KG1 (cell line): Measurements from ENCODE around the gene WDR89.
A peak's percentile ranks its signal among the peaks of the same experiment; 100 is the strongest.
"Not testable (repeated sequence)": the region's sequence is repeated elsewhere in the genome, so short reads cannot be mapped to it uniquely, and the experiment has no call there.

ENCODE experiments used
- DNase-seq: peaks from one replicate; lab custom pipeline; 2025; lab: John Stamatoyannopoulos, UW

The WDR89 gene

GRCh38 chr14:63641473-63642228 is at the start of gene WDR89:
Gene WDR89 (minus strand): TSS chr14:63641871. CDS start chr14:63599942, 41,929 bp downstream.
- peak; percentile 97 for DNase-seq

- DNase-seq = no peak
Measured at GRCh38 chr14:63689132-63689531, 47.5 kb upstream of the WDR89 start.

GRCh38 chr14:63686926-63687325 is 45.3 kb upstream of the WDR89 start:
- DNase-seq = no peak

- no peak for DNase-seq
Measured at GRCh38 chr14:63685401-63685800, 43.7 kb upstream of the WDR89 start.

GRCh38 chr14:63682727-63683593 is 41.3 kb upstream of the WDR89 start:
- no peak for DNase-seq

GRCh38 chr14:63678536-63678935 is 36.9 kb upstream of the WDR89 start:
- no peak for DNase-seq

GRCh38 chr14:63677891-63678379 is 36.3 kb upstream of the WDR89 start:
- DNase-seq = no peak

GRCh38 chr14:63676615-63677014 is 34.9 kb upstream of the WDR89 start:
- DNase-seq = no peak

- DNase-seq = no peak
Measured at GRCh38 chr14:63673886-63674497, 32.3 kb upstream of the WDR89 start.

- no peak for DNase-seq
Measured at GRCh38 chr14:63673255-63673654, 31.6 kb upstream of the WDR89 start.

GRCh38 chr14:63672417-63673180 is 30.9 kb upstream of the WDR89 start:
- no peak for DNase-seq

GRCh38 chr14:63671987-63672386 is 30.3 kb upstream of the WDR89 start:
- DNase-seq = no peak

GRCh38 chr14:63670692-63671091 is 29.0 kb upstream of the WDR89 start:
- no peak for DNase-seq

GRCh38 chr14:63666335-63666734 is 24.7 kb upstream of the WDR89 start:
- no peak for DNase-seq

- DNase-seq = no peak
Measured at GRCh38 chr14:63663428-63664341, 22.0 kb upstream of the WDR89 start.

- no peak for DNase-seq
Measured at GRCh38 chr14:63662776-63663175, 21.1 kb upstream of the WDR89 start.

- not testable (repeated sequence) for DNase-seq
Measured at GRCh38 chr14:63661881-63662280, 20.2 kb upstream of the WDR89 start.

GRCh38 chr14:63659726-63660125 is 18.1 kb upstream of the WDR89 start:
- no peak for DNase-seq

- no peak for DNase-seq
Measured at GRCh38 chr14:63656194-63656593, 14.5 kb upstream of the WDR89 start.

GRCh38 chr14:63654936-63655335 is 13.3 kb upstream of the WDR89 start:
- no peak for DNase-seq

GRCh38 chr14:63654346-63654745 is 12.7 kb upstream of the WDR89 start:
- DNase-seq = no peak
